SK-MEL-5 (cell line): Measurements from ENCODE around the gene NELL1. TPM values are rescaled to one million over a fixed set of nuclear protein-coding genes. Genes with fewer than 3 reads are reported as not detected.

ENCODE experiments used
- DNase-seq: peaks from one replicate; pipeline ENCODE4 v3.0.0-alpha.2; 2016; ENCODE audit warnings: low read depth, low spot score
- in situ Hi-C: cut with HindIII; loops from 2 replicates; pipeline ENCODE4 v1.10.0; 2016; ENCODE audit warnings: low sequenced_read_pairs, high pct_unique_total_duplicates, low pct_unique_long_range_greater_than_20kb
- total RNA-seq: library from RNA; depleted of rRNA; stranded (reverse); fragments of >200 nt; shearing (Covaris generic); gene quantifications from 2 replicates; pipeline ENCODE4 v1.2.3, GENCODE V29; 2014

NELL1 gene
- total RNA-seq, 1 experiment from 2014 or later = not detected

DNA sequence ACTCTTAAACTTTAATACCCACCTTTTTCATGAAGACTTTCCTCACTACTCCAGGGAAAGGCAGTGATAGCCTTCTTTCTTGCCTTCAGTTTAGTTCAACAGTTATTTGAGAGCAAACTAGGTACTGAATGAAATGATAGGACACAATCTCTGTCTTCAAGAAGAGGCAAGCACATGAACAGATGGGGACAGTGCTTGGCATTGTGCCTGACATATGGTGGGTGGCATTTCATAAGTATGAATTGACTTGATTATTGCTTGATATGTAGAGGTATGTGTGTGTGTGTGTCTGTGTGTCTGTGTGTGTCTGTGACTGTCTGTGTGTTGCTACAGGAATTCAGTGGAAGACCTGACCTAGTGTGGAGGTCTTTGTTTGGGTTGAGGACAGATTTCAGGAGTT lies 504.1 kb downstream of the NELL1 start:
- DNase-seq = no peak
- in situ Hi-C loops = no loop called here

DNA sequence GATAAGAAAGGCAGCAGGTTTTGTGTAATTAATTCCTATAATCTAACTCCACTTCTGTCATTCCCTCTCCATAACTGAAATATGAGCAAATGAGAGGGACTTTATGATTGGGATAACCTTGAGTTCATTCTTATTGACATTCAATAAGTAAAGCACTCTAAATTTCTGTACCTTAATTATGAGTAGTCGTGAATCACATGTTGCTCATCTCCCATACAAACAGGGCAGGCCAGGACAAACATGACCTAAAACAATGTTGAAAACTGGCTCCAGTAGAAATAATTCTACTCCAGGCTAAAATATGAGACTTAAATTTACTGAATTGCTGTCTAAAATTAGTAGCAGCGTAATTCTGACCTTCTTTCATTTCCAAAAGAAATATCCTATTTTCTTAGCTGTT lies 505.4 kb downstream of the NELL1 start:
- DNase-seq = no peak
- in situ Hi-C loops = no loop called here

DNA sequence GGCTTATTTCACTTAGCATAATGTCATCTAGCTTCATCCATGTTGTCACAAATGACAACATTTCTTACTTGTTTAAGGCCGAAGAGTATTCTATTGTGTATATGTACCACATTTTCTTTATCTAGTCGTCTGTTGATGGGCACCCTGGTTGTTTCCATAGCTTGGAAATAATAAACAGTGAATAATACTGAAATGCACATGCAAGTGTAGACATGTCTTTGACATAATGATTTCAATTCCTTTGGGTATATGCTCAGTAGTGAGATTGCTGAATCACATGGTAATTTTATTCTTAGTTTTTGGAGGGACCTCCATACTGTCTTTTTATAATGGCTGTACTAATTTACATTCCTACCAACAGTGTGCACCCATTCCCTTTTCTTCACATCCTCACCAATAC lies 508.0 kb downstream of the NELL1 start:
- DNase-seq = no peak
- in situ Hi-C loops = no loop called here

DNA sequence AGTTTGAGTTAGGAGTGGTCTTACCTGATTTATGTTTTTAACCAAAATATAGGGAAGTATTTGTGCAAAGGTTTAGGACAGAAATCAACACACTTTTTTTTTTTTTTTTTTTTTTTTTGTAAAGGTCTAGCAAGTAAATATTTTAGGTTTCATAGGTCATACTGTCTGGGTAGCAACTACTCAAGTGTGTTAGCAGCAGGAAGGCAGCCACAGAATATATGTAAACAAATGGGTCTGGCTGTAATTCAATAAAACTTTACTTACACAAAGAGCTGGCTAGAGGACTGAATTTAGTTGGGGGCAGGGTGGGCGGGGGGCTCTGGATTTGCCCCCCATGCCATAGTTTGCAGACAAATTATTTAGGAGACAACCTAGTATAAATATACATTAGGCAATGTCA lies 510.4 kb downstream of the NELL1 start:
- no peak for DNase-seq
- in situ Hi-C loops = no loop called here

DNA sequence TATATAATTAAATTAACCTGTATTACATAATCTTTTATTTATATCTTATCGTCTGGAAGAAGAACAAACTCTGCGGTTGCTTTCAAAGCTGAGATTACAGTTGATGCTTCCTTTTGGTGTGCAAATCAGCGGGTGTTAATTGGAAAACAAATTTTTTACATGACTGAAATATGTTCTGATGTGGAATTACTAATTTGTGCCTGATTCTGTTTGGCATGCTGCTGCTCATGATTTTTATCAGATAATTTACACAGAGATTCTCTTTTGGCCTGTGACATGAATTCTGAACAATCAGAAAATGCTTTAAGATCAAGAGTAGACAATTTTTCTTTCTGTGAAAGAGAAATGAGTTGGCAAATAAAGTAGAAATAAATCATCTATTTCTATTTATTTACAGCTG lies 510.8 kb downstream of the NELL1 start:
- DNase-seq = no peak
- in situ Hi-C loops = no loop called here

DNA sequence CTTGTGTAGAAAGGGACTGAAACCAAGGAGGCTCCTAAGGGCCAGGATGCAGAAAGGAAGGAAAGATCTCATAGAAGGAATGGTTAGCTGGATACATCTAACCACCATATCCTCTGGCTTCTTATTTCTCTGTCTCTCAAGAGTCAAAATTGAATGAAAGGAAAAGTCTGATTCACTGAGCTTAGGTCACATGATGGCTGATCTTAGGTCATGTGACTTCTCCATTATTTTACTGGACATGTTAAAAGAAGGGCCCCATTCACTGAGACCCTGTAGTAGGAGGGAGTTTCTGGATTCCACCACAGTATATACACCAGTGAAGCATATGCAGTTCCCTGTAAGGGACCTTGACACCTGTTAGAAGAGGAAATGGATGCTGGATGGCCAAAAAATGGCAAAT lies 516.6 kb downstream of the NELL1 start:
- in situ Hi-C loops = no loop called here
- no peak for DNase-seq

DNA sequence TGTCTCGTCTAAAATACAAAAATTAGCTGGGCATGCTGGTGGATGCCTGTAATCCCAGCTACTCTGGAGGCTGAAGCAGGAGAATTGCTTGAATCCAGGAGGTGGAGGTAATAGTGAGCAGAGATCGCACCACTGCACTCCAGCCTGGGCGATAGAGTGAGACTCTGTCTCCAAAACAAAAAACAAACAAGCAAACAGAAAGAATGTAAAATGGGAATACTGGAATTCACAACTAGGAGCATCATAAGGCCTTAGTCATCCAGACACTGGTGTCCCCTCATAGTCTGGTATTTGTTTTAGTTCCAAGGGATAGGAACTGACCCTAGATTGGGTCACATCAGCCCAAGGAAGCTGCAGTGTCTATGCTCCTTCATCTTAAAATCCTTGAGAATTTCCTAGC lies 520.8 kb downstream of the NELL1 start:
- DNase-seq = no peak
- in situ Hi-C loops = no loop called here

DNA sequence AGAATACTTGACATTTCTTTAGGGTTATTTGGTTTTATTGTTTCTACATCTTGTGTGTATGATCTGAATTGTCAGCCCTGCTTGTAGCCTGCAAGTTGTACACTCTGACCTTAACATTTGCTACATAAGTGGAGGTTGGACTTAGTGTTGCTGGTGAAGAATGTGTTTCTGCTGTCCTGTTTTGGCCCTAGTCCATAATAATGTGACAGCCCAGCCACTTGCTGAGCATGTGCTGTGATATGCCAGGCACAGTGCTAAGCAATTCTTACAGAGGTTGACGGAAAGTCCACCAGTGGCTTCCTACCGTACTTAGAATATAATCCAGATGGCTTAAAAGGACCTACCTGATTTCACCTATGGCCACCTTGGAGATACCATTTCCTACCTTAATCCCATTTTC lies 526.6 kb downstream of the NELL1 start:
- in situ Hi-C loops = no loop called here
- DNase-seq = no peak

DNA sequence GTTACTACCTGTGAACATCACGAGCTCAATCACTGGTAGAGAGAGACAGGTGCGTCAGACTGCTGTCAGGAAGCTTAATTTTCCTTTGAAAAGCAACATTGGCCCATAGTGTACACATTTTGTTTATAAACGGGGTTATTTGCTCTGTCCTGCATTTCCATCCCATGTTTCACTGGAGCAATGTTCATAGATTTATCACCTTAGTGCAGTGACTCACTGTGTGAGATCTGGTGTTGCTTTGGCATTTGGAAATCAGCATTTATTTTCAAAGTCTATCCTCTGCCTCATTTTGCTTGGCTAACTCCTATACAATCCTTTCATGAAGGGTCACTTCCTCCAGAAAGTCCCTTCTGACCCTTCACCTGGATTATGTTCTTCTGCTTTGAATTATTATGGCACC lies 529.1 kb downstream of the NELL1 start:
- in situ Hi-C loops = no loop called here
- no peak for DNase-seq

DNA sequence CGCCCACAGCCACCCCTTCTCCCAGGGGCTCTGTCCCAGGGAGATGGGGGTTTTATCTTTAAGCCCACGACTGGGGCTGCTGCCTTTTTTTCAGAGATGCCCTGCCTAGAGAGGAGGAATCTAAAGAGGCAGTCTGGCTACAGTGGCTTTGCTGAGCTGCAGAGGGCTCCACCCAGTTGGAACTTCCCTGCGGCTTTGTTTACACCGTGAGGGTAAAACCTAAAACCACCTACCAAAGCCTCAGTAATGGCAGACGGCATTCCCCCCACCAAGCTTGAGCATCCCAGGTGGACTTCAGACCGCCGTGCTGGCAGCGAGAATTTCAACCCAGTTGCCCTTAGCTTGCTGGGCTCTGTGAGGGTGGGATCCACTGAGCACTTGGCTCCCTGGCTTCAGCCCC lies 535.8 kb downstream of the NELL1 start:
- DNase-seq = no peak
- in situ Hi-C loops = no loop called here

DNA sequence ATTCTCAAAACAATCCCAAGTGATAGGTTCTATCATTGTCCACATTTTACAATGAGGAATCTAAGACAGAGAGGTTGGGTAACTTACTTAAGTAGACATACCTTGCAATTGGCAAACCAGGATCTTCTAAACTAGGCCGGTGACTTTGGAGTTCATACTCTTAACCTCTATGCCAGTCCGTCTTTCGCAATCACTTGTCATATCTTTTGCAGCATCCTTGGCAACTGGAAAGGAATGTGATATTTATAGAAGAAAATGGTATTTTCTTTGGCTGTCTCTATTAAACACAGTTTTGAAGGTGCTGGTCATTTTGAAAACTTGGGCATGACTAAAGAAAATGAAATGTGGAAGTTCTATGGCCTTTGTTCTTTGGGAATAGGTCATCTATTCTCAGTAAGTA lies 556.5 kb downstream of the NELL1 start:
- in situ Hi-C loops = no loop called here
- DNase-seq = no peak

DNA sequence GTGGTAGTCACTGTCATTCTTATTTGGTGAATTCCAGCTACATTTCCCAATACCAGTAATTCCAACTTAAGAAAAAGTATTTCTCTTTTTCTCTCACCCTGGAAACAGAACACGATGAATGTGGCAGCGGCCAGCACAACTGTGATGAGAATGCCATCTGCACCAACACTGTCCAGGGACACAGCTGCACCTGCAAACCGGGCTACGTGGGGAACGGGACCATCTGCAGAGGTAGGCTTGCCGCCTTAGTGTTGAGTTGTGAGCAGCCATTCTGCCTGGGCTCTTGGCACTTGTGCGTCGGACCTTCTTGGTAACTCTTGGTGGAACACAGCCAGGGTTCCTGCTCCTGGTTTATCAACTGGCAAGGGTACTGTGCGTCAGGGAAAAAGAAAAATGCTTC lies 559.8 kb downstream of the NELL1 start:
- no peak for DNase-seq
- in situ Hi-C loops = no loop called here

DNA sequence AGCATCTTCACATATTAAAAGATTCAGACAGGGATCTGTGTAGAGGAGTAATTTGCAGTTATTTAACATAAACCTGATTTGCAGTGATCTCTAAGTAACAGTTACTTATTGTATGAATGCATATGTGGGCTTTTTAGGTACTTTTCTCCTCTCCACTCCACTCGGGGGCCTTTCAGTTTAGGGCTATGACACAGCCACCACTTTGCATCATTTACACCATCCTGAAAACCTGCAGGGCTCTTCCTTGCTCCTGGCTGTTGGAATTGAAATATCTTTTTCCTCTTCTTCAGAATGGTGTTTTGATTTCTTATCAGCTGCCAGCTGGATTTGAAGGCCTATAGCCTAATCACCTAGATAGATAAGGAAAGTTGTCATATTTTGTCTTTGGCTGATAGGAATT lies 580.8 kb downstream of the NELL1 start:
- in situ Hi-C loops = no loop called here
- DNase-seq = no peak

DNA sequence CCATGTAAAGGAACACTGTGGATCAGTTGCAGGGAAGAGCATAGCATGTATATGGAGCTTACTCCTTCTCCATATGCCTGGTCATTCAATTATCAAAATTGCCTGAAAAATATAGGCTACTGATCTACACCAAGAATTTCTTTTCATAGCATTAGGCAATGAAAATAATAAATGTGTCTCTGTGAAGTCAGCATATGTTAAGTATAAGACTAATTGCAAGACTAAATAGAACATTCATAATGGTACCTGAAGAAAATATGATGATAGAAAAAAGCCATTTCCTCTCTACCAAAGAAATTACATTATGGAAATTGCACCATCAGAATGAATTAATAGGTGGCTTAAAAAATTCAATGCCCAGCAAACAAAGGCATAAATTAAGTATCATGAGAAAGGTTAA lies 584.7 kb downstream of the NELL1 start:
- DNase-seq = no peak
- in situ Hi-C loops = no loop called here

DNA sequence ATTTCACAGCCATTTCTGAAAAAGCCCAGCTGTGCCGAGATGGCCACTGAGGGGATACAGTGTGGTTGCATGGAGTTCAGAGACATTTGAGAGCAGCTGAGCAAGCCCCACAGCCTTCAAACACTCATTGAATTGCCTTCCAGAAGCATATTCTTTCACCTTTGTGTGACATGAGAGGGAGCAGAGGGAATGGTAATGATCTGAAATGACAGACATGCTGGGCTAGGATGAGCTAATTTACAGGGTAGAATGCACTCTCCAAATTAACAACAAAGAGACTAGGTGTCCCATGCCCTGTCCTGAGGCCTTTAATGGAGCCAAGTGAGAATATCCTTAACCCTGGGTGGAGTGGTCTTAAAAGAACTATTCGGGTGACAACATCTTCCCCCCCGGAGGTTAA lies 585.4 kb downstream of the NELL1 start:
- in situ Hi-C loops = no loop called here
- no peak for DNase-seq

DNA sequence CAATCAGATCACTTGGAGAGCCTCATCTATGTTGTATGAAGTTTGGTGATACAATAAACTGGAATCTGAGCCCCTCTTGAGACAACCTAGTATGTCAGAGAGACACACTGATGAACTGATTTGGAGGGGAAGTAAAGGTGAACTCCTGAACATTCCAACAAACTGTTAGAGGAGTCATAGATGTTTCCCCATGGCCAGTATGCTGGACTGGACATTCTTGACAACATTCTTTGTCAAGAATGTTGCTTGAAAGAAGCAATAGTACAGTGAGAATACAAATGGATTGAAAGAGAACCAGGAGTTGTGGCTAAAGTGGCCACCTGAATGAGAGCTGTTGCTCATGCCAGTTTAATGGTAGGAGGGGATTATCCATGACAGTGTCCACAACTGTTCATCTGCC lies 588.1 kb downstream of the NELL1 start:
- DNase-seq = no peak
- in situ Hi-C loops = no loop called here

DNA sequence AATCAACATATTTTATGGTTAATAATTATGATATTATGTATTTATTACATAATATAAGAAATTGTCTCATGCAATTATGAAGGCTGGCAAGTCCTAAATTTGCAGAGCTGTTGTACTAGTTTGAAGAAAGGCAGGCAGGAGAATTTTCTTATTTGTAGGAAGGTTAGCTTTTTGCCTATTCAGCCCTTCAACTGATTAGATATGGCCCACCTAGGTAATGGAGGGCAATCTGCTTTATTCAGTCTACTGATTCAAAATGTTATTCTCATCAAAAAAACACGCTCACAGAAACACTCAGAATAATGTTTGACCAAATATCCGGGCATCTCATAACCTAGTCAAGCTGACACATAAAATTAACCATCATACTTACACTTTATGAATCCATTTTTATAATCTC lies 589.0 kb downstream of the NELL1 start:
- DNase-seq = no peak
- in situ Hi-C loops = no loop called here

DNA sequence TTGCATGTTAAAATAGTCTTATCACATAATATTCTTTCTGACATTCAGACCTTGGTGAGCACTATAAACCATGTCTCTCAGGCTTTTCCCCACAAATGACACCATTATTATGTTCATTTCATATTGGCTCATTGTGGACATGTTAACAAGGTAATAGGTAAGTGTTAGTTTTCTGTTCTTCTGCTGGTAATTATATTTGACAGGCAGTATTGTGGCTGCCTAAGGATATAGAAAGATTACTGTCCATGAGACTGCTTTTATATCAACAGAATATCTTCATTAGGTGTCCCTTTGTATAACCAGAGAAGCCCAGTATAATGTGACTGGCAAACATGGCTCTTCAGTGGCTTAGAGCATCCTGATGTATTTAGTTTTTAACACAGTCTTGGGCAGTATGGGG lies 590.7 kb downstream of the NELL1 start:
- DNase-seq = no peak
- in situ Hi-C loops = no loop called here

DNA sequence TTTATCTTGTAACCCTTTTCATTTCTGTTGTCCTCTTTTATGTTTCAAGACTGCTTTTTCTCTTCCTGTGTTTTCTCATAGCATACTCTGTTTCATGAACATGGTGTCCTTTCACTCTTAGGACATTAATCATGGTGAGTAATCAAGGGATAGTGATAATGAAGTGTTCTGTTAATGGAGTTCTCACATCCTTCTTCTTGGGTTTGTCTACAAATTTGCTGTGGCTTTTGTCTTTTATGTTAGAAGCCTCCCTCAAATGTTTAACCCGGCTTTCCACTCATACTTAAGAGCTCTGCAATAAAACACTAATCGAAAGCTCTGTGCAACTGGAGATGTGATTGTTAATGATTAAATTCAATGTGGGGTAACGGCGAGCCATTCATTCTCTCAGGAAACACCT lies 593.6 kb downstream of the NELL1 start:
- DNase-seq = no peak
- in situ Hi-C loops = no loop called here

DNA sequence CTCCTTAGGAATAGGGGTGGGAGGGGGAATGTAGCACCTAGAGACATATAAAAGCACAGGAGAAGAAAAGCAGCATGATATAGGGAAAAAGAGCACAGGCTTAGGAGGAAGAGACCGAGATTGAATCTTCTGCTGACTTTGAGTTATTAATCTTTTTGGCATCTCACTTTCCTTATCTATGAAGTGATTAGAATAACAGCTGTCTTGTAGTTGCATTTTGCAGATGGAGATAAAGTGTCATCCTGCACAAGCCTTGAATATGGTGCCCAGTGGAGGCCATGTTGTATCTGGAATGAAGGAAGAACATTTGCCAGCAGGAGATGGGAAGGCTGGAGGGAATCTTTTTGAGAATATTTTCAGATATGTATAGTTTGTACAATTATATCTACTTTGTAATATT lies 594.7 kb downstream of the NELL1 start:
- in situ Hi-C loops = no loop called here
- no peak for DNase-seq

DNA sequence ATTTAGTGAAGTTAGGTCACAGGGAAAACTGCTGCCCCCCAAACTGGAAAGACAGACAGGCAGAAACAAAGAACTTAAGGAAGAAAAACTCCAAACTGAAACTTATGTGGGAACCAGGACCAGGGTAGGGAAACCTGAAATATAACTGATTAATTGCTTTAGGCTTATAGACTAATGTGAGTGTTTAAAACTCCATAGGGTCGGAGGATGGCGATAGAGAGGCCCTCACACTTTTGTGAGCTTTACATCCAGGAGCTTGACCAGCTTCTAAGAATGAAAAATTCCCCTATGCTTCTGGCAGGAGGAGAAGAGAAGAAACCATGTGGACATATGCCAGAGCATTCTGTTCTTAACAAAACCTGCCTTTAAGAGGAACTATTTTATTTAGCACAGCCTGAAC lies 598.6 kb downstream of the NELL1 start:
- in situ Hi-C loops = no loop called here

More for the DNA sequence above, 598.6 kb downstream of the NELL1 start:
- DNase-seq = no peak
